Measurements from ENCODE around the gene GPC5.

GRCh38 chr13:92656648-92657047 lies 1258.2 kb downstream of the GPC5 start:
- no peak for TF ChIP-seq CTCF (IDR thresholded peaks at IDR 0.05)
- TF ChIP-seq EZH2 (IDR thresholded peaks at IDR 0.05), result no peak
